NCI-H2227 (cell line): ENCODE measurements around the gene CDK19.
"Not testable (repeated sequence)": the region's sequence is repeated elsewhere in the genome, so short reads cannot be mapped to it uniquely, and the experiment has no call there.

ENCODE experiments used
- DNase-seq: peaks from one replicate; lab custom pipeline; 2025; ENCODE audit not compliant: unreplicated experiment; lab: John Stamatoyannopoulos, UW

Gene CDK19

GRCh38 chr6:110628330-110628729, 186.9 kb downstream of the CDK19 start:
- DNase-seq: no peak

- no peak for DNase-seq
Measured at GRCh38 chr6:110626442-110626841, 188.8 kb downstream of the CDK19 start.

GRCh38 chr6:110625883-110626282, 189.4 kb downstream of the CDK19 start:
- DNase-seq: no peak

GRCh38 chr6:110622912-110623578, 192.2 kb downstream of the CDK19 start:
- no peak for DNase-seq

- DNase-seq: no peak
Measured at GRCh38 chr6:110621061-110621460, 194.2 kb downstream of the CDK19 start.

- DNase-seq: no peak
Measured at GRCh38 chr6:110620065-110620464, 195.2 kb downstream of the CDK19 start.

- DNase-seq: no peak
Measured at GRCh38 chr6:110619275-110619908, 195.9 kb downstream of the CDK19 start.

- DNase-seq: no peak
Measured at GRCh38 chr6:110618591-110619267, 196.5 kb downstream of the CDK19 start.

GRCh38 chr6:110617057-110617456, 198.2 kb downstream of the CDK19 start:
- no peak for DNase-seq

- no peak for DNase-seq
Measured at GRCh38 chr6:110615722-110616121, 199.5 kb downstream of the CDK19 start.

GRCh38 chr6:110614586-110614985, 200.7 kb downstream of the CDK19 start:
- no peak for DNase-seq

GRCh38 chr6:110614106-110614505, 201.2 kb downstream of the CDK19 start:
- no peak for DNase-seq

- no peak for DNase-seq
Measured at GRCh38 chr6:110613356-110613755, 201.9 kb downstream of the CDK19 start.

GRCh38 chr6:110612298-110612697, 203.0 kb downstream of the CDK19 start:
- no peak for DNase-seq

GRCh38 chr6:110609101-110609500, 206.2 kb downstream of the CDK19 start:
- DNase-seq: no peak

GRCh38 chr6:110608151-110608550, 207.1 kb downstream of the CDK19 start:
- DNase-seq: no peak

- no peak for DNase-seq
Measured at GRCh38 chr6:110606151-110606550, 209.1 kb downstream of the CDK19 start.

GRCh38 chr6:110600640-110601039, 214.6 kb downstream of the CDK19 start:
- not testable (repeated sequence) for DNase-seq

GRCh38 chr6:110597761-110598160, 217.5 kb downstream of the CDK19 start:
- no peak for DNase-seq

GRCh38 chr6:110596354-110596753, 218.9 kb downstream of the CDK19 start:
- no peak for DNase-seq

- no peak for DNase-seq
Measured at GRCh38 chr6:110595112-110595511, 220.2 kb downstream of the CDK19 start.

- no peak for DNase-seq
Measured at GRCh38 chr6:110593637-110594036, 221.6 kb downstream of the CDK19 start.
